Psoas muscle (tissue), 8 donors: ENCODE measurements around the gene FOSL1. TPM values are rescaled to one million over a fixed set of nuclear protein-coding genes. Genes with fewer than 3 reads are reported as not detected.

Experiments
- ATAC-seq, 4 donors: fragments of 200-7000 bp; cut with Tn5 transposase; one replicate each; pipeline ENCODE4 v1.9.1; 2020; ENCODE audit warnings: moderate library complexity in 3 of 4, mild to moderate bottlenecking in 2 of 4
- DNase-seq, 2 donors: peaks; one replicate each; pipeline ENCODE4 v3.0.0-alpha.2; 2020
- H3K27ac ChIP-seq: fragments of 200-600 bp; one replicate; pipeline ENCODE4 v1.8.0; 2022
- H3K27me3 ChIP-seq, 3 donors: fragments of 200-600 bp in 1 of 3; one replicate each; pipeline versions ENCODE4 v1.6.1 to v1.8.0; 2013 to 2022; ENCODE audit warnings: low read length in 2 of 3, mild to moderate bottlenecking in 2 of 3, moderate library complexity in 1 of 3; ENCODE audit not compliant: insufficient read depth in 3 of 3
- H3K36me3 ChIP-seq, 2 donors: fragments of 200-600 bp in 1 of 2; one replicate each; pipeline versions ENCODE4 v1.6.1 to v1.8.0; 2013 to 2022; ENCODE audit warnings: low read depth in 1 of 2, mild to moderate bottlenecking in 1 of 2, moderate library complexity in 1 of 2; ENCODE audit not compliant: insufficient read depth in 1 of 2
- H3K4me1 ChIP-seq: fragments of 200-600 bp; one replicate; pipeline ENCODE4 v1.8.0; 2022
- H3K4me3 ChIP-seq: fragments of 200-600 bp; one replicate; pipeline ENCODE4 v1.8.0; 2022; ENCODE audit warnings: mild to moderate bottlenecking
- H3K9me3 ChIP-seq: fragments of 200-600 bp; one replicate; pipeline ENCODE4 v1.8.0; 2022
- CTCF ChIP-seq: fragments of 200-600 bp; IDR thresholded peaks from one replicate; pipeline ENCODE4 v1.8.0; 2022; ENCODE audit warnings: antibody characterized with exemption
- WGBS, 3 donors: extraction: QIAGEN DNeasy Blood & Tissue Kit; methylation state at CpG; one replicate each; pipeline versions ENCODE4 v1.1.6 to v1.1.7; 2013; 5-methylcytosine and 5-hydroxymethylcytosine counted together
- intact Hi-C, 2 donors: fragments of 100-400 bp; cut with DNase I; formaldehyde crosslinking; loops; one replicate each; pipeline versions ENCODE4 v1.11.0 to v1.14.2; 2022
- polyA plus RNA-seq, 3 donors: library from polyadenylated mRNA; stranded (reverse); fragments of 200-250 nt; gene quantifications; one replicate each; pipeline ENCODE4 v1.2.3, GENCODE V29; 2013
- total RNA-seq, 4 donors: library from RNA; stranded (reverse); fragmentation: NEBNext Ultra II Directional in 2 of 4; extraction: Animal tissue kit (Norgen Biotek cat#: 25700) in 2 of 4; gene quantifications; one replicate each; pipeline versions ENCODE4 v1.2.1 to v1.2.4, GENCODE V29; 2021 to 2023
- donor health status: healthy with polysubstance abuse.
- donor health status: DM: no; HTN: no; CAD: no; lungs with moderate emphysema.
- donor health status: Bipolar disorder and iron deficiency.
- donor health status: healthy.
- donor health status: DM: yes; HTN: yes; CAD: no.
- donor health status: DM: no; HTN: no; CAD: no.
- donor health status: DM: no; HTN: no; CAD: no.
- donor health status: DM: yes; HTN: yes; CAD: no.

The FOSL1 gene
- total and polyA plus RNA-seq, 7 donors, result 0.75 to 257 (median 10.4) TPM

- intact Hi-C loops, result loop anchor here in 1 of 2 donors (2.0 kb wide), 1 partner anchor 25 kb away; no protein-coding TSS in a partner anchor
- Histone ChIP-seq H3K9me3 (no peaks in the 10 kb centered on the region), H3K27ac (peak overlapping the region; percentile 99), H3K4me1 (peaks cover 13% of the 10 kb centered on the region), H3K36me3 (peaks cover 0 to 50% of the 10 kb centered on the region in 2 donors), H3K4me3 (peak overlapping the region; percentile 100), H3K27me3 (no peaks in the 10 kb centered on the region)
- TF ChIP-seq CTCF, result no peak
- no peak for ATAC-seq
- WGBS, 3 donors, result 87 to 88% (median 88%) methylated on average over 13 of the region's 13 CpGs
- no peak for DNase-seq
These were observed 38.5 kb downstream of the FOSL1 start for GRCh38 chr11:65861533-65862183.

- DNase-seq, result no peak
- H3K4me3 ChIP-seq, result peak overlapping the region; percentile 100
- no peaks in the 10 kb centered on the region for H3K9me3 ChIP-seq
- no peak for ATAC-seq
- intact Hi-C loops, result loop anchor here in 1 of 2 donors (2.0 kb wide), 1 partner anchor 26 kb away; no protein-coding TSS in a partner anchor
- H3K36me3 ChIP-seq, result peaks cover 0 to 47% of the 10 kb centered on the region in 2 donors
- no peaks in the 10 kb centered on the region for H3K27me3 ChIP-seq
- peaks cover 16% of the 10 kb centered on the region for H3K4me1 ChIP-seq
- peak overlapping the region; percentile 99 for H3K27ac ChIP-seq
- WGBS, 3 donors, result 11 to 13% (median 11%) methylated on average over 14 of the region's 14 CpGs
- TF ChIP-seq CTCF, result no peak
These were observed 39.1 kb downstream of the FOSL1 start for GRCh38 chr11:65861165-65861505.

- H3K4me3 ChIP-seq, result peak within 1 kb of the TSS; percentile 100
- TF ChIP-seq CTCF, result peak; percentile 75
- DNase-seq (peak; percentile 97 to 98), ATAC-seq (peak; percentile 68 to 82 (median 73))
- peak within 1 kb of the TSS; percentile 99 for H3K27ac ChIP-seq
- intact Hi-C loops, result loop anchor here in 1 of 2 donors (2.0 kb wide), 1 partner anchor 26 kb away; no protein-coding TSS in a partner anchor
- H3K4me1 ChIP-seq, result peaks cover 21% of the 10 kb centered on the region
- H3K9me3 ChIP-seq, result no peaks in the 10 kb centered on the region
- no peaks in the 10 kb centered on the region for H3K27me3 ChIP-seq
- H3K36me3 ChIP-seq, result peaks cover 0 to 47% of the 10 kb centered on the region in 2 donors
- WGBS, 3 donors, result 0% methylated on average over 65 to 78 of the region's 78 CpGs
These were observed 39.7 kb downstream of the FOSL1 start, which contains the start of gene MUS81 for GRCh38 chr11:65860278-65861164. Gene MUS81 (plus strand): TSS chr11:65860433. CDS start chr11:65860754, 321 bp downstream.

- peaks cover 21% of the 10 kb centered on the region for H3K4me1 ChIP-seq
- H3K27me3 ChIP-seq, result no peaks in the 10 kb centered on the region
- ATAC-seq, result peak in 2 of 4 donors; percentile 1 to 13
- DNase-seq, result peak in 1 of 2 donors; percentile 72
- intact Hi-C loops, result loop anchor here in 1 of 2 donors (2.0 kb wide), 1 partner anchor 27 kb away; no protein-coding TSS in a partner anchor
- peak overlapping the region; percentile 99 for H3K27ac ChIP-seq
- no peaks in the 10 kb centered on the region for H3K9me3 ChIP-seq
- no peak for TF ChIP-seq CTCF
- H3K36me3 ChIP-seq, result peaks cover 0 to 47% of the 10 kb centered on the region in 2 donors
- 0 to 1% (median 1%) methylated on average over 14 to 16 of the region's 16 CpGs for WGBS, 3 donors
- peak overlapping the region; percentile 100 for H3K4me3 ChIP-seq
These were observed 40.3 kb downstream of the FOSL1 start for GRCh38 chr11:65859812-65860277.
